ENCODE data around the gene NRTN. TPM values are rescaled to one million over a fixed set of nuclear protein-coding genes. Genes with fewer than 3 reads are reported as not detected.

Gene NRTN
- total RNA-seq, 1 experiment from 2014 or later, result 2.6 TPM

DNA sequence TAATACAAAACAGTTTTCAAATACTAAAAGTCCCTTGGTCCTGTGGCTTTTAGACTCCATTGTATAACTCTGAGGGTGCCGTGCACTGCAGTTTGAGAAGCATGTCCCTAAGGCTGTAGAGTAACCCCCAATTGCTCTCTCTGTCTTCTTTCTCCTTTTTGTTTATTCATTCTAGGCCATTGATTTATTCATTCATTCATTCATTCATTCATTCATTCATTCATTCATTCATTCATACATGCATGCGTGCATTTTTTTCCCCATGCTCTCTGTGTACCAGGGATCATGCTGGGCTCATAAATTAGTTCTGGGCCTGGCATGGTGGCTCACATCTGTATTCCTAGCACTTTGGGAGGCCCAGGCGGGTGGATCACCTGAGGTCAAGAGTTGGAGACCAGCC, 39.6 kb upstream of the NRTN start:
- H3K9me3 Mint-ChIP-seq (ENCODE audit: unreplicated experiment), result peaks cover 14% of the 10 kb centered on the region
- CTCF ChIA-PET, result no interaction called here

DNA sequence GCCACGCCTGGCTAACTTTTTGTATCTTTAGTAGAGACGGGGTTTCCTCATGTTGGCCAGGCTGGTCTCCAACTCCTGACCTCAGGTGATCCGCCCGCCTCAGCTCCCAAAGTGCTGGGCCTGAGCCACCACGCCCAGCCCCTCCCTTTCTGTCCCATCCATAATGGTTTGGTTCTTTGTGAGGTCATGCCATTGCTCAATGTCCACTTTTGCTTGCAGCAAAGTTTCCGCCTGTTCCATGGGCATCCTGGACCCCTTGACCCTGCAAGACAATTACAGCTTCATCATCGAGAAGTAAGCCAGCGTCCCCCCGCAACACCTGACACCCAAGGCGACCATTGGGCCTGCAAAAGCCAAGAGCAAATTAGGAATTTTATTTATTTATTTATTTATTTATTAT, 36.9 kb upstream of the NRTN start:
- no peak for DNase-seq
- TF ChIP-seq, protein P1, sequence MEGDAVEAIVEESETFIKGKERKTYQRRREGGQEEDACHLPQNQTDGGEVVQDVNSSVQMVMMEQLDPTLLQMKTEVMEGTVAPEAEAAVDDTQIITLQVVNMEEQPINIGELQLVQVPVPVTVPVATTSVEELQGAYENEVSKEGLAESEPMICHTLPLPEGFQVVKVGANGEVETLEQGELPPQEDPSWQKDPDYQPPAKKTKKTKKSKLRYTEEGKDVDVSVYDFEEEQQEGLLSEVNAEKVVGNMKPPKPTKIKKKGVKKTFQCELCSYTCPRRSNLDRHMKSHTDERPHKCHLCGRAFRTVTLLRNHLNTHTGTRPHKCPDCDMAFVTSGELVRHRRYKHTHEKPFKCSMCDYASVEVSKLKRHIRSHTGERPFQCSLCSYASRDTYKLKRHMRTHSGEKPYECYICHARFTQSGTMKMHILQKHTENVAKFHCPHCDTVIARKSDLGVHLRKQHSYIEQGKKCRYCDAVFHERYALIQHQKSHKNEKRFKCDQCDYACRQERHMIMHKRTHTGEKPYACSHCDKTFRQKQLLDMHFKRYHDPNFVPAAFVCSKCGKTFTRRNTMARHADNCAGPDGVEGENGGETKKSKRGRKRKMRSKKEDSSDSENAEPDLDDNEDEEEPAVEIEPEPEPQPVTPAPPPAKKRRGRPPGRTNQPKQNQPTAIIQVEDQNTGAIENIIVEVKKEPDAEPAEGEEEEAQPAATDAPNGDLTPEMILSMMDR (IDR thresholded peaks at IDR 0.05; ENCODE audit: insufficient read depth in 1 of 2, low read depth in 1 of 2, low read length in 1 of 2, severe bottlenecking in 1 of 2, unreplicated experiment in 1 of 2), result no peak
- Histone ChIP-seq H3K4me1 (no peaks in the 10 kb centered on the region), H3K9me3 (no peaks in the 10 kb centered on the region), H3K27me3 (replicated peaks; ENCODE audit: control insufficient read depth, insufficient read depth, low read length) (no peaks in the 10 kb centered on the region), H3K36me3 (ENCODE audit: control insufficient read depth, insufficient read depth, low read length) (no peaks in the 10 kb centered on the region), H3K4me3 (ENCODE audit: low read depth, low read length) (no peak overlapping the region)
- BruUV-seq (replicated peaks), result no TSS peak
- no peak overlapping the region for H3K27ac Mint-ChIP-seq (ENCODE audit: unreplicated experiment)
- no peak overlapping the region for H3K4me3 Mint-ChIP-seq (ENCODE audit: unreplicated experiment)
- intact Hi-C loops (cut with micrococcal nuclease; ENCODE audit: unreplicated experiment), result no loop called here
- no peaks in the 10 kb centered on the region for H3K4me1 Mint-ChIP-seq (ENCODE audit: low read depth, unreplicated experiment)
- no peaks in the 10 kb centered on the region for H3K27me3 Mint-ChIP-seq (ENCODE audit: insufficient read depth, unreplicated experiment)
- ChIA-PET POLR2A (no interaction called here), CTCF (no interaction called here)
- peaks cover 5% of the 10 kb centered on the region for H3K36me3 Mint-ChIP-seq (ENCODE audit: insufficient read depth, unreplicated experiment)
- peaks cover 4% of the 10 kb centered on the region for H3K9me3 Mint-ChIP-seq (ENCODE audit: unreplicated experiment)

More for the DNA sequence above, 39.6 kb upstream of the NRTN start:
- no peaks in the 10 kb centered on the region for H3K36me3 Mint-ChIP-seq (ENCODE audit: insufficient read depth, unreplicated experiment)
- intact Hi-C loops (cut with micrococcal nuclease; ENCODE audit: unreplicated experiment), result no loop called here
- TF ChIP-seq, protein P1 (IDR thresholded peaks at IDR 0.05; ENCODE audit: insufficient read depth in 1 of 2, low read depth in 1 of 2, low read length in 1 of 2, severe bottlenecking in 1 of 2, unreplicated experiment in 1 of 2), result no peak
- Histone ChIP-seq H3K9me3 (no peaks in the 10 kb centered on the region), H3K36me3 (ENCODE audit: control insufficient read depth, insufficient read depth, low read length) (no peaks in the 10 kb centered on the region), H3K4me3 (ENCODE audit: low read depth, low read length) (no peak overlapping the region), H3K27me3 (replicated peaks; ENCODE audit: control insufficient read depth, insufficient read depth, low read length) (no peaks in the 10 kb centered on the region), H3K4me1 (no peaks in the 10 kb centered on the region)
- no peak for DNase-seq
- no TSS peak for BruUV-seq (replicated peaks)
- no peaks in the 10 kb centered on the region for H3K4me1 Mint-ChIP-seq (ENCODE audit: low read depth, unreplicated experiment)
- H3K27ac Mint-ChIP-seq (ENCODE audit: unreplicated experiment), result no peak overlapping the region
- no peak overlapping the region for H3K4me3 Mint-ChIP-seq (ENCODE audit: unreplicated experiment)
- POLR2A ChIA-PET, result no interaction called here
- H3K27me3 Mint-ChIP-seq (ENCODE audit: insufficient read depth, unreplicated experiment), result peaks cover 4% of the 10 kb centered on the region

DNA sequence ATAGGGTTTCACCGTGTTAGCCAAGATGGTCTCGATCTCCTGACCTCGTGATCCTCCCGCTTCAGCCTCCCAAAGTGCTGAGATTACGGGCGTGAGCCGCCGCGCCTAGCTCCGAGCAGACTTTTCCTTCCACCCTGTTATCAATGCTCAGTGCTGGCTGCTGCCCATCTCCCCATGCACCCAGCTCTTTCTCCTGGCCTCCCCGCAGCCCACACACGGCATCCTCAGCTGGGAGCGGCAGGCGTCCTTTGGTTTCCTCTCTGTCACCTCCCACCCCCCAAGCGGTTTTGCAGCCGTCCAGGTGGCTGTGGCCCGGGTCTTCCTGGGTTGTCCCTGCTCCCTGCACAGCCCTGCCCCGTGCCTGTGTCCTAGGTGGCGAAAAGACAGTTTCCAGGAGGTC, 32.5 kb upstream of the NRTN start:
- ChIA-PET CTCF (interaction anchor here (0.6 to 1.0 kb wide), 2 partner anchors 34 to 37 kb away, joined by 3 to 6 read pairs; no protein-coding TSS in a partner anchor), POLR2A (no interaction called here)
- DNase-seq, result no peak
- no peaks in the 10 kb centered on the region for H3K4me1 Mint-ChIP-seq (ENCODE audit: low read depth, unreplicated experiment)
- intact Hi-C loops (cut with micrococcal nuclease; ENCODE audit: unreplicated experiment), result no loop called here
- Histone ChIP-seq H3K27me3 (replicated peaks; ENCODE audit: control insufficient read depth, insufficient read depth, low read length) (no peaks in the 10 kb centered on the region), H3K4me3 (ENCODE audit: low read depth, low read length) (no peak overlapping the region), H3K9me3 (no peaks in the 10 kb centered on the region), H3K36me3 (ENCODE audit: control insufficient read depth, insufficient read depth, low read length) (no peaks in the 10 kb centered on the region), H3K4me1 (no peaks in the 10 kb centered on the region)
- H3K4me3 Mint-ChIP-seq (ENCODE audit: unreplicated experiment), result no peak overlapping the region
- BruUV-seq (replicated peaks), result no TSS peak
- H3K9me3 Mint-ChIP-seq (ENCODE audit: unreplicated experiment), result no peaks in the 10 kb centered on the region
- H3K36me3 Mint-ChIP-seq (ENCODE audit: insufficient read depth, unreplicated experiment), result peaks cover 5% of the 10 kb centered on the region
- no peaks in the 10 kb centered on the region for H3K27me3 Mint-ChIP-seq (ENCODE audit: insufficient read depth, unreplicated experiment)
- TF ChIP-seq, protein P1 (IDR thresholded peaks at IDR 0.05; ENCODE audit: insufficient read depth in 1 of 2, low read depth in 1 of 2, low read length in 1 of 2, severe bottlenecking in 1 of 2, unreplicated experiment in 1 of 2), result no peak
- H3K27ac Mint-ChIP-seq (ENCODE audit: unreplicated experiment), result no peak overlapping the region

Measured in Caco-2 (cell line).